ENCODE data around the gene NCBP3. TPM values are rescaled to one million over a fixed set of nuclear protein-coding genes. Genes with fewer than 3 reads are reported as not detected.
"Not testable (repeated sequence)": the region's sequence is repeated elsewhere in the genome, so short reads cannot be mapped to it uniquely, and the experiment has no call there.

Gene NCBP3
- total RNA-seq, 4 donors from 2014 or later = 15.0 to 33.9 (median 21.9) TPM

- Histone ChIP-seq H3K9me3 (no peaks in the 10 kb centered on the region), H3K4me1 (peaks cover 0 to 7% (median 3%) of the 10 kb centered on the region in 4 donors), H3K36me3 (peaks cover 8 to 36% (median 20%) of the 10 kb centered on the region in 4 donors), H3K4me3 (no peak overlapping the region), H3K27ac (replicated peaks in 1 of 4) (no peak overlapping the region), H3K27me3 (no peaks in the 10 kb centered on the region)
- no peak for DNase-seq (ENCODE audit: extremely low spot score)
- intact Hi-C loops (cut with DNase I) = loop anchor here (5.0 kb wide), 2 partner anchors 45 to 140 kb away; no protein-coding TSS in a partner anchor
- TF ChIP-seq CTCF (IDR thresholded peaks at IDR 0.05) = no peak
- no peak for TF ChIP-seq EP300 (IDR thresholded peaks at IDR 0.05)
- TF ChIP-seq POLR2A (IDR thresholded peaks at IDR 0.05; ENCODE audit: low read depth) = no peak
- no peak for TF ChIP-seq POLR2AphosphoS5 (IDR thresholded peaks at IDR 0.05)
- WGBS = 83% methylated on average over 9 of the region's 28 CpGs
Observed at GRCh38 chr17:3861761-3862681, 16.0 kb upstream of the NCBP3 start.

GRCh38 chr17:3860939-3861700, 15.1 kb upstream of the NCBP3 start:
- TF ChIP-seq CTCF (IDR thresholded peaks at IDR 0.05) (no peak), EP300 (IDR thresholded peaks at IDR 0.05) (no peak), POLR2A (IDR thresholded peaks at IDR 0.05; ENCODE audit: low read depth) (no peak), POLR2AphosphoS5 (IDR thresholded peaks at IDR 0.05) (no peak)
- WGBS = 95% methylated on average over 19 of the region's 30 CpGs
- H3K4me1 ChIP-seq = peaks cover 0 to 7% (median 3%) of the 10 kb centered on the region in 4 donors
- no peaks in the 10 kb centered on the region for H3K27me3 ChIP-seq
- H3K36me3 ChIP-seq = peaks cover 8 to 36% (median 20%) of the 10 kb centered on the region in 4 donors
- H3K9me3 ChIP-seq = no peaks in the 10 kb centered on the region
- no peak for DNase-seq (ENCODE audit: extremely low spot score)
- intact Hi-C loops (cut with DNase I) = loop anchor here (5.0 kb wide), 2 partner anchors 46 to 141 kb away; no protein-coding TSS in a partner anchor
- H3K4me3 ChIP-seq = no peak overlapping the region
- no peak overlapping the region for H3K27ac ChIP-seq (replicated peaks in 1 of 4)

GRCh38 chr17:3859940-3860339, 13.9 kb upstream of the NCBP3 start:
- WGBS = 76% methylated on average over 9 of the region's 9 CpGs
- Histone ChIP-seq H3K4me3 (no peak overlapping the region), H3K4me1 (peaks cover 0 to under 1% (median under 1%) of the 10 kb centered on the region in 4 donors), H3K36me3 (peaks cover 8 to 31% (median 20%) of the 10 kb centered on the region in 4 donors), H3K9me3 (no peaks in the 10 kb centered on the region), H3K27ac (replicated peaks in 1 of 4) (no peak overlapping the region), H3K27me3 (no peaks in the 10 kb centered on the region)
- no peak for DNase-seq (ENCODE audit: extremely low spot score)
- intact Hi-C loops (cut with DNase I) = loop anchor here (5.0 kb wide), 2 partner anchors 47 to 142 kb away; no protein-coding TSS in a partner anchor
- TF ChIP-seq EP300 (IDR thresholded peaks at IDR 0.05) = no peak
- no peak for TF ChIP-seq CTCF (IDR thresholded peaks at IDR 0.05)
- TF ChIP-seq POLR2A (IDR thresholded peaks at IDR 0.05; ENCODE audit: low read depth) = no peak
- no peak for TF ChIP-seq POLR2AphosphoS5 (IDR thresholded peaks at IDR 0.05)

- no peak overlapping the region for H3K4me3 ChIP-seq
- no peak for DNase-seq (ENCODE audit: extremely low spot score)
- no peaks in the 10 kb centered on the region for H3K4me1 ChIP-seq
- intact Hi-C loops (cut with DNase I) = no loop called here
- no peaks in the 10 kb centered on the region for H3K9me3 ChIP-seq
- no peak overlapping the region for H3K27ac ChIP-seq (replicated peaks in 1 of 4)
- 87% methylated on average over 11 of the region's 16 CpGs for WGBS
- no peaks in the 10 kb centered on the region for H3K27me3 ChIP-seq
- peaks cover 8 to 28% (median 18%) of the 10 kb centered on the region in 4 donors for H3K36me3 ChIP-seq
- TF ChIP-seq EP300 (IDR thresholded peaks at IDR 0.05) (no peak), POLR2AphosphoS5 (IDR thresholded peaks at IDR 0.05) (no peak), CTCF (IDR thresholded peaks at IDR 0.05) (no peak), POLR2A (IDR thresholded peaks at IDR 0.05; ENCODE audit: low read depth) (no peak)
Observed at GRCh38 chr17:3857261-3858105, 11.4 kb upstream of the NCBP3 start.

- H3K27ac ChIP-seq (replicated peaks in 1 of 4); H3K27me3 ChIP-seq; H3K9me3 ChIP-seq; DNase-seq (ENCODE audit: extremely low spot score); H3K36me3 ChIP-seq; H3K4me3 ChIP-seq; intact Hi-C loops (cut with DNase I); H3K4me1 ChIP-seq: not testable (repeated sequence)
- 100% methylated on average over 2 of the region's 36 CpGs for WGBS
Observed at GRCh38 chr17:3854204-3854603, 8.2 kb upstream of the NCBP3 start.
